ENCODE measurements around the gene CAV1.

DNA sequence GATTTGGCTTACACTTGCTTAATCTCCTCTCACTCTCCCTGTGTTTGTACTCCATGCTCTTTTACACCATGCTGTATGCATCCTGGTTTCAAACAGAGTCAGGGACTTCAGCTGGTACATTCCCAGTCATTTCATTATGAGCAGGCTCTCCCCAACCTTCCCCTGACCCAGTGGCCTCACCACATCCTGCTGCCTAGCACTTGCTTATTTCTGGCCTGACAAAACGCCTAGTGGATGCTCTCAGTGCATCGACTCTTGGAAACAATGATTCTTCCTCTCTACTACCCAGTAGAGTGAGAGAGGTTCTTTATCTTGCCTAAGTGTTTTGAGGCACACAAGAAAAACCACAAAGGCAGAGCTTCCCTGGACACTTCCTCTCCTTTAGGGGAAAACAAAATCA is 63.4 kb downstream of the CAV1 start:
- TF ChIP-seq, protein P1, sequence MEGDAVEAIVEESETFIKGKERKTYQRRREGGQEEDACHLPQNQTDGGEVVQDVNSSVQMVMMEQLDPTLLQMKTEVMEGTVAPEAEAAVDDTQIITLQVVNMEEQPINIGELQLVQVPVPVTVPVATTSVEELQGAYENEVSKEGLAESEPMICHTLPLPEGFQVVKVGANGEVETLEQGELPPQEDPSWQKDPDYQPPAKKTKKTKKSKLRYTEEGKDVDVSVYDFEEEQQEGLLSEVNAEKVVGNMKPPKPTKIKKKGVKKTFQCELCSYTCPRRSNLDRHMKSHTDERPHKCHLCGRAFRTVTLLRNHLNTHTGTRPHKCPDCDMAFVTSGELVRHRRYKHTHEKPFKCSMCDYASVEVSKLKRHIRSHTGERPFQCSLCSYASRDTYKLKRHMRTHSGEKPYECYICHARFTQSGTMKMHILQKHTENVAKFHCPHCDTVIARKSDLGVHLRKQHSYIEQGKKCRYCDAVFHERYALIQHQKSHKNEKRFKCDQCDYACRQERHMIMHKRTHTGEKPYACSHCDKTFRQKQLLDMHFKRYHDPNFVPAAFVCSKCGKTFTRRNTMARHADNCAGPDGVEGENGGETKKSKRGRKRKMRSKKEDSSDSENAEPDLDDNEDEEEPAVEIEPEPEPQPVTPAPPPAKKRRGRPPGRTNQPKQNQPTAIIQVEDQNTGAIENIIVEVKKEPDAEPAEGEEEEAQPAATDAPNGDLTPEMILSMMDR (IDR thresholded peaks at IDR 0.05): no peak
- no peak for TF ChIP-seq POLR2A (IDR thresholded peaks at IDR 0.05)
